ENCODE results near the gene SACM1L. TPM values are rescaled to one million over a fixed set of nuclear protein-coding genes. Genes with fewer than 3 reads are reported as not detected.

The SACM1L gene
- total and polyA plus RNA-seq, 4 donors = 12.2 to 35.5 (median 20.5) TPM

DNA sequence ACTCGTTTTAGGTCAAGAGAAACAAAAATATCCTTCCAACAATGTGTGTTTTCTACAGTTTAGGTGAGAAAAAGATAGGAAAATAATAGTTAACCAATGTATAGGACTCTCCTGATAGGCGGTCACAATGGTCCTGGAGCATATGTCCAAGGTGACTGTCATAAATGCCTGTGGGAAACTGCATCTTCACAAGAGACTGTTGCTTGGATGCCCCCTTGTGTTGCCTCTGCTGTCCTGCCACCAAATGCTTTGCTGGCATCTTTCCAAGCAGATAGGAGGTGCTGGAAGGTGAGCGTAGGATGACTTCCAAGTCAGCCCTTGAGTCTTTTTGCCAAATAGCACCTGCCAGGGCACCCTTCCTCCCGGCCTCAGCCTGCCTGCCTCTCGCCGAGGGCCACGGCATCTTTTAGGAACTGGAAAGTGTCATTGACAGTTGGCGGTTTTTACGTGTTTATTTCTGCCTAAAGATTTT lies 24.1 kb upstream of the SACM1L start:
- 43% methylated on average over 9 of the region's 9 CpGs for WGBS
- peak; percentile 78 for DNase-seq (ENCODE audit: low spot score)

DNA sequence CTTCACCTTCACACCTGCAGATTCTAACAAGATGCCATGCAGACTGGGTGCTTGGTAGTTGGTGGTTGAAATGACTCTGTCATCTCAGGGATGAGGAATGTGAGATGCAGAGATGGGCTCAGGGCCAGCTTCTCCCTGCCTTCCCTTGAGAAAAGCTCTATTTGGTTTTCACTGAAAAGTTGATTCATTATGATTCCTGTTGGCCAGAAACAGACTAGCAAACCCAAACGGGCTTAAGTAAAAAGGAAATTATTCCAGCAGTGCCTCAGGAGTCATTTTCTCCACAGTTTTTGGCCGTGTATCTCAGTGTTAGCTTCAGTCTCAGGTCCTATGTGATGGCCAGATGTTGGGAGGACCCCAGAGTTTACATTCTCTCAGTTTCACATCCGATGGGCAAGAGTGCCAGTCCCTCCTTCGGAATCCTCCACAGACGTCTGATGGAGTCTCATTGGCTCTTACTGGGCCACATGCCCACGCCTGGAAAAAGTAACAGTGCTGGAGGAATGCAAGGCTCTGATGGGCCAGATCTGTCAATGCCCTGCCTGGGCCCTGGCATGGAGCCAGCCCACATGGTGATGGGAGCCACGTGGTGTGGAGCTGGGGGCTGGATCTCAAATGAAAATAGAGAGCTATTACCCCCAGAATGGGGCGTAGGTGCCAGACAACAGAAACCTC lies 22.3 kb upstream of the SACM1L start:
- peaks cover 0 to 39% (median 24%) of the 10 kb centered on the region in 4 donors for H3K36me3 ChIP-seq (ENCODE audit: control insufficient read depth in 4 of 4, insufficient read depth in 3 of 4, low read depth in 1 of 4, low read length in 3 of 4)
- H3K4me1 ChIP-seq (ENCODE audit: control insufficient read depth in 4 of 4, insufficient read depth in 4 of 4, low read length in 3 of 4) = peaks cover 2 to 19% (median 12%) of the 10 kb centered on the region in 4 donors
- H3K9me3 ChIP-seq (ENCODE audit: control insufficient read depth in 4 of 4, low read length in 3 of 4) = no peaks in the 10 kb centered on the region
- H3K4me3 ChIP-seq (ENCODE audit: low read depth in 1 of 3, low read length in 3 of 3) = no peak overlapping the region
- TF ChIP-seq GABPA (IDR thresholded peaks at IDR 0.05 in 1 of 2, conservative IDR thresholded peaks at IDR 0.05 in 1 of 2) = no peak
- TF ChIP-seq, protein P1, sequence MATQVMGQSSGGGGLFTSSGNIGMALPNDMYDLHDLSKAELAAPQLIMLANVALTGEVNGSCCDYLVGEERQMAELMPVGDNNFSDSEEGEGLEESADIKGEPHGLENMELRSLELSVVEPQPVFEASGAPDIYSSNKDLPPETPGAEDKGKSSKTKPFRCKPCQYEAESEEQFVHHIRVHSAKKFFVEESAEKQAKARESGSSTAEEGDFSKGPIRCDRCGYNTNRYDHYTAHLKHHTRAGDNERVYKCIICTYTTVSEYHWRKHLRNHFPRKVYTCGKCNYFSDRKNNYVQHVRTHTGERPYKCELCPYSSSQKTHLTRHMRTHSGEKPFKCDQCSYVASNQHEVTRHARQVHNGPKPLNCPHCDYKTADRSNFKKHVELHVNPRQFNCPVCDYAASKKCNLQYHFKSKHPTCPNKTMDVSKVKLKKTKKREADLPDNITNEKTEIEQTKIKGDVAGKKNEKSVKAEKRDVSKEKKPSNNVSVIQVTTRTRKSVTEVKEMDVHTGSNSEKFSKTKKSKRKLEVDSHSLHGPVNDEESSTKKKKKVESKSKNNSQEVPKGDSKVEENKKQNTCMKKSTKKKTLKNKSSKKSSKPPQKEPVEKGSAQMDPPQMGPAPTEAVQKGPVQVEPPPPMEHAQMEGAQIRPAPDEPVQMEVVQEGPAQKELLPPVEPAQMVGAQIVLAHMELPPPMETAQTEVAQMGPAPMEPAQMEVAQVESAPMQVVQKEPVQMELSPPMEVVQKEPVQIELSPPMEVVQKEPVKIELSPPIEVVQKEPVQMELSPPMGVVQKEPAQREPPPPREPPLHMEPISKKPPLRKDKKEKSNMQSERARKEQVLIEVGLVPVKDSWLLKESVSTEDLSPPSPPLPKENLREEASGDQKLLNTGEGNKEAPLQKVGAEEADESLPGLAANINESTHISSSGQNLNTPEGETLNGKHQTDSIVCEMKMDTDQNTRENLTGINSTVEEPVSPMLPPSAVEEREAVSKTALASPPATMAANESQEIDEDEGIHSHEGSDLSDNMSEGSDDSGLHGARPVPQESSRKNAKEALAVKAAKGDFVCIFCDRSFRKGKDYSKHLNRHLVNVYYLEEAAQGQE (IDR thresholded peaks at IDR 0.05) = no peak
- TF ChIP-seq TAF1 (conservative IDR thresholded peaks at IDR 0.05) = no peak
- TF ChIP-seq, protein P2, sequence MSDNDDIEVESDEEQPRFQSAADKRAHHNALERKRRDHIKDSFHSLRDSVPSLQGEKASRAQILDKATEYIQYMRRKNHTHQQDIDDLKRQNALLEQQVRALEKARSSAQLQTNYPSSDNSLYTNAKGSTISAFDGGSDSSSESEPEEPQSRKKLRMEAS (IDR thresholded peaks at IDR 0.05) = no peak
- H3K9ac ChIP-seq (ENCODE audit: low read depth in 1 of 2, low read length in 2 of 2) = no peak overlapping the region
- no peak for DNase-seq (ENCODE audit: low spot score)
- WGBS = 75% methylated on average over 8 of the region's 8 CpGs
- H3K27me3 ChIP-seq (ENCODE audit: control insufficient read depth in 4 of 4, insufficient read depth in 4 of 4, low read length in 3 of 4) = no peaks in the 10 kb centered on the region
- no peak overlapping the region for H3K27ac ChIP-seq (ENCODE audit: low read depth in 1 of 2, low read length in 2 of 2)

More for the DNA sequence above, 24.1 kb upstream of the SACM1L start:
- peak overlapping the region in 1 of 2 donors; percentile 51 for H3K9ac ChIP-seq (ENCODE audit: low read depth in 1 of 2, low read length in 2 of 2)
- peaks cover 0 to 26% (median 17%) of the 10 kb centered on the region in 4 donors for H3K36me3 ChIP-seq (ENCODE audit: control insufficient read depth in 4 of 4, insufficient read depth in 3 of 4, low read depth in 1 of 4, low read length in 3 of 4)
- H3K4me1 ChIP-seq (ENCODE audit: control insufficient read depth in 4 of 4, insufficient read depth in 4 of 4, low read length in 3 of 4) = peaks cover 3 to 25% (median 17%) of the 10 kb centered on the region in 4 donors
- TF ChIP-seq JUND (IDR thresholded peaks at IDR 0.05) (no peak), TAF1 (conservative IDR thresholded peaks at IDR 0.05) (no peak), RXRA (IDR thresholded peaks at IDR 0.05) (peak in 1 of 2 donors; percentile 10), RAD21 (IDR thresholded peaks at IDR 0.05) (peak; percentile 83 to 86)
- TF ChIP-seq, protein P3, sequence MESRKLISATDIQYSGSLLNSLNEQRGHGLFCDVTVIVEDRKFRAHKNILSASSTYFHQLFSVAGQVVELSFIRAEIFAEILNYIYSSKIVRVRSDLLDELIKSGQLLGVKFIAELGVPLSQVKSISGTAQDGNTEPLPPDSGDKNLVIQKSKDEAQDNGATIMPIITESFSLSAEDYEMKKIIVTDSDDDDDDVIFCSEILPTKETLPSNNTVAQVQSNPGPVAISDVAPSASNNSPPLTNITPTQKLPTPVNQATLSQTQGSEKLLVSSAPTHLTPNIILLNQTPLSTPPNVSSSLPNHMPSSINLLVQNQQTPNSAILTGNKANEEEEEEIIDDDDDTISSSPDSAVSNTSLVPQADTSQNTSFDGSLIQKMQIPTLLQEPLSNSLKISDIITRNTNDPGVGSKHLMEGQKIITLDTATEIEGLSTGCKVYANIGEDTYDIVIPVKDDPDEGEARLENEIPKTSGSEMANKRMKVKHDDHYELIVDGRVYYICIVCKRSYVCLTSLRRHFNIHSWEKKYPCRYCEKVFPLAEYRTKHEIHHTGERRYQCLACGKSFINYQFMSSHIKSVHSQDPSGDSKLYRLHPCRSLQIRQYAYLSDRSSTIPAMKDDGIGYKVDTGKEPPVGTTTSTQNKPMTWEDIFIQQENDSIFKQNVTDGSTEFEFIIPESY (IDR thresholded peaks at IDR 0.05) = peak; percentile 5
- TF ChIP-seq, protein P4, sequence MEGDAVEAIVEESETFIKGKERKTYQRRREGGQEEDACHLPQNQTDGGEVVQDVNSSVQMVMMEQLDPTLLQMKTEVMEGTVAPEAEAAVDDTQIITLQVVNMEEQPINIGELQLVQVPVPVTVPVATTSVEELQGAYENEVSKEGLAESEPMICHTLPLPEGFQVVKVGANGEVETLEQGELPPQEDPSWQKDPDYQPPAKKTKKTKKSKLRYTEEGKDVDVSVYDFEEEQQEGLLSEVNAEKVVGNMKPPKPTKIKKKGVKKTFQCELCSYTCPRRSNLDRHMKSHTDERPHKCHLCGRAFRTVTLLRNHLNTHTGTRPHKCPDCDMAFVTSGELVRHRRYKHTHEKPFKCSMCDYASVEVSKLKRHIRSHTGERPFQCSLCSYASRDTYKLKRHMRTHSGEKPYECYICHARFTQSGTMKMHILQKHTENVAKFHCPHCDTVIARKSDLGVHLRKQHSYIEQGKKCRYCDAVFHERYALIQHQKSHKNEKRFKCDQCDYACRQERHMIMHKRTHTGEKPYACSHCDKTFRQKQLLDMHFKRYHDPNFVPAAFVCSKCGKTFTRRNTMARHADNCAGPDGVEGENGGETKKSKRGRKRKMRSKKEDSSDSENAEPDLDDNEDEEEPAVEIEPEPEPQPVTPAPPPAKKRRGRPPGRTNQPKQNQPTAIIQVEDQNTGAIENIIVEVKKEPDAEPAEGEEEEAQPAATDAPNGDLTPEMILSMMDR (IDR thresholded peaks at IDR 0.05; ENCODE audit: low read depth, low read length, missing input control) = peak; percentile 78
- TF ChIP-seq, protein P5, sequence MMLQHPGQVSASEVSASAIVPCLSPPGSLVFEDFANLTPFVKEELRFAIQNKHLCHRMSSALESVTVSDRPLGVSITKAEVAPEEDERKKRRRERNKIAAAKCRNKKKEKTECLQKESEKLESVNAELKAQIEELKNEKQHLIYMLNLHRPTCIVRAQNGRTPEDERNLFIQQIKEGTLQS (IDR thresholded peaks at IDR 0.05) = no peak
- H3K27ac ChIP-seq (ENCODE audit: low read depth in 1 of 2, low read length in 2 of 2) = peak overlapping the region; percentile 57 to 65
- H3K27me3 ChIP-seq (ENCODE audit: control insufficient read depth in 4 of 4, insufficient read depth in 4 of 4, low read length in 3 of 4) = no peaks in the 10 kb centered on the region
- H3K4me3 ChIP-seq (ENCODE audit: low read depth in 1 of 3, low read length in 3 of 3) = peak overlapping the region in 2 of 3 donors; percentile 33 to 64
- no peaks in the 10 kb centered on the region for H3K9me3 ChIP-seq (ENCODE audit: control insufficient read depth in 4 of 4, low read length in 3 of 4)

Data from liver (tissue), 9 donors.